ENCODE results near the gene AP1S2.

Gene AP1S2

DNA sequence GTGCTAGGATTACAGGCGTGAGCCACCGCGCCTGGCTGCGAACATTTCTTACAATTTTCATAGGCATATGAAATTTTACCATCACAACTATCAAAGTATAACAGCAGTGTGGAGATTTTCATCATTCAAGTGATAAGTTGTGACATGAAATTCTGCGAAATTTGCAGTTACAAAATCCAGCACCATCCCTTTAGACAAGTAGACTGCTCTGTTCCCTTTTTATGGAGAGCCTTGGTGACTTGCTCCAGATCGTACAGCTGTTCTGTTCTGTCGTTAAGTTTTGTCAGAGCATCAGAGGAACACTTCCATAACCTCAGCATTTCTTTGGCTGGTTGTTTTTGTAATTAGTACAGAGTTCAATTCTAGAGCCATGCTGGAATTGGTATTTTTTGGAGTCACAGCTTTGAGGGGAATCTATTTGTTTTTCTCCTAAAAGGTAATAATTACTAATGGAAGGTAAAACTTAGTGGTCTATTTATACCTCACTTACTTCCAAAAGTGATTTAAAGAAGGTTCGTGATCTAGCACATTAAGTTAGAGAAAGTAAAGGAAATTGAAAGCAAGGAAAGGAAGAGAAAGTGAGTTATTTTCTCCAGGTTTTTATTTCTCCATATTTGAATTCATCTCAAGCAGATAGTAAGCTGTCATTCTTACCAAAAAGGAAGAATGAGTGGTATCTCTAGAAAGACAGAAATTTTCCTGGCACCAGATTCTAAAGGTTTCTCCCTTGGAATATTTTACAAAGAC is 42.2 kb downstream of the AP1S2 start:
- TF ChIP-seq ZNF274 (IDR thresholded peaks at IDR 0.05; ENCODE audit: low read depth, low read length): no peak

GRCh38 chrX:15808254-15808653 is 46.4 kb downstream of the AP1S2 start:
- TF ChIP-seq ZNF274 (IDR thresholded peaks at IDR 0.05; ENCODE audit: low read depth, low read length): no peak
- H3K4me3 ChIP-seq (ENCODE audit: low read length): no peak overlapping the region

More for the DNA sequence above, 42.2 kb downstream of the AP1S2 start:
- no peak overlapping the region for H3K4me3 ChIP-seq (ENCODE audit: low read length)

GRCh38 chrX:15804563-15804962 is 50.0 kb downstream of the AP1S2 start:
- no peak overlapping the region for H3K4me3 ChIP-seq (ENCODE audit: low read length)
- no peak for TF ChIP-seq ZNF274 (IDR thresholded peaks at IDR 0.05; ENCODE audit: low read depth, low read length)

GRCh38 chrX:15797707-15798106 is 56.9 kb downstream of the AP1S2 start:
- no peak overlapping the region for H3K4me3 ChIP-seq (ENCODE audit: low read length)
- TF ChIP-seq ZNF274 (IDR thresholded peaks at IDR 0.05; ENCODE audit: low read depth, low read length): no peak

DNA sequence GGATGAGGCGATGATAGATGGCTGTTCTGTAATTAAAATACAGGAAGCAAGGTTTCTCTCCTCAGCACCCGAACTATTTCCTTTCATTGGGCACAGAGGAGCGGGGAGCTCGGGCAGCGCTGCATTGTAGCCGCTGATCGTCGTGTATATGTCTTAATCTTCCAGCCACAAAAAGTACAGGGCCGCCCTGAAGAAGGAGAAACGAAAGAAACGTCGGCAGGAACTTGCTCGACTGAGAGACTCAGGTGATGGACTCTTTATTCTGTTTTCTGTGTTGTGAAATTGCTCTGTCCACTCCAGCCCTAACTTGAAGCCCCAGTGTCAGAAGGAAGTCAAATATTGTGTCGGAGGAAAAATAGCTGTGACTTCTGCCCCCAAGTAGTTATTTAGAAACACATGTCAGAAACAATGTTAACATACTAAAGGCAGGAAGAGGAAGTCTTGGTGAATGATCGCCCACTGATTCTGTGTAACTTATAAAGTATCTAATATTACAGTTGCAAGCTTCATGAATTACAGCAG is 63.8 kb downstream of the AP1S2 start:
- TF ChIP-seq ZNF274 (IDR thresholded peaks at IDR 0.05; ENCODE audit: low read depth, low read length): no peak
- H3K4me3 ChIP-seq (ENCODE audit: low read length): peak overlapping the region; percentile 77

DNA sequence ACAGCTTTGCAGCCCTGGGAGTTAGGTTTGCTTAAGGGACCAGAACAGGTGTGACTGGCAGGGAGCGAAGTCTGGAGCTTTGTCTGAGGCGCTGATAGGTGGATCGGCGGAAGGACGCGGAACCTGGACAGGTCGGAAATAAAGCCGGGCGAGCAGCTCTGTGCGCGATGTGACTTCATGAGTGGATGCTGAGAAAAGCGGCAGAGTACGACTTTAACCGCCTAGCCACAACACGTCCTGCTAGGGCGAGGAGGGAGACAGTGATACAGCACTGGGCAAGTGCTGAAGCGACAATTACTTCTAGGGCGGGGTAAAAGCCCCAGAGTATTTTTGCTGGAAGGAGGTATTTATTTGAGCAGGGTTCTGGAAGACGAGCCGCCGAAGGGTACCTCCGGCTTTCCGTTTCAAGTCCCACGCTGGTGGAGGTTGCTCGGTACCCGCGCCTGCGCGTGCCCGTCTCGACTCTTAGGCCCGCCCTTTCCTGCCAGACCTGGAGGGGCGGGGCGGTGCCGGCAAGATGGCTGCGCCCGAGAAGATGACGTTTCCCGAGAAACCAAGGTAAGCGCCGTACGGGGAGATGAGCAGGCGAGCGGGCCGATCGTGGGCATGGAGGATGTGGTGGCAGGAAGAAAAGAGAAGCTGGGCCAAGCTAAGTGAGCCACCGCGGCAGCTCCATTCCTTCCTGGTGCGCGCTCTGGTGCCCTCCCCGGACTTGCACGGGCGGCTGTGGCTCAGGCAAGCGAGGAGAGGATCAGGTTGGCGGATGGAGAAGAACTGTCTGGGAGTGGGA is 64.4 kb downstream of the AP1S2 start, which contains the start of gene ZRSR2:
Gene ZRSR2 (plus strand): TSS at position 506 of the 790 bp plus-strand sequence. CDS start 12 bp downstream, at position 518.
- no peak for TF ChIP-seq ZNF274 (IDR thresholded peaks at IDR 0.05; ENCODE audit: low read depth, low read length)
- H3K4me3 ChIP-seq (ENCODE audit: low read length): peak within 1 kb of the TSS; percentile 77

- H3K4me3 ChIP-seq (ENCODE audit: low read length): no peak overlapping the region
- TF ChIP-seq ZNF274 (IDR thresholded peaks at IDR 0.05; ENCODE audit: low read depth, low read length): no peak
Measured at GRCh38 chrX:15786915-15787314, 67.7 kb downstream of the AP1S2 start.

GRCh38 chrX:15785176-15785750 is 69.3 kb downstream of the AP1S2 start:
- TF ChIP-seq ZNF274 (IDR thresholded peaks at IDR 0.05; ENCODE audit: low read depth, low read length): no peak
- H3K4me3 ChIP-seq (ENCODE audit: low read length): no peak overlapping the region

GRCh38 chrX:15781961-15782699 is 72.5 kb downstream of the AP1S2 start:
- H3K4me3 ChIP-seq (ENCODE audit: low read length): peak overlapping the region; percentile 81
- no peak for TF ChIP-seq ZNF274 (IDR thresholded peaks at IDR 0.05; ENCODE audit: low read depth, low read length)

All from GM08714 (cell line).